Naive thymus-derived CD8-positive, alpha-beta T cell (primary cell): ENCODE data around the gene COL4A4. TPM values are rescaled to one million over a fixed set of nuclear protein-coding genes. Genes with fewer than 3 reads are reported as not detected.
"Not testable (repeated sequence)": the region's sequence is repeated elsewhere in the genome, so short reads cannot be mapped to it uniquely, and the experiment has no call there.

Experiments used
- ATAC-seq, 2 donors: fragments of 150-1000 bp; cut with Tn5 transposase in 1 of 2; sonication (Bioruptor Pico), chemical (Tn5 transposase) in 1 of 2; 1 replicate in 1 of 2; 2 replicates in 1 of 2; pipeline ENCODE4 v1.10.0; 2021; ENCODE audit warnings: mild to moderate bottlenecking in 2 of 2, moderate library complexity in 2 of 2
- POLR2A ChIA-PET: fragments of 350-600 bp; sonication (Branson Sonifier 250); formaldehyde crosslinking; loops from one replicate; lab custom pipeline; 2021; ENCODE audit warnings: antibody characterized with exemption; lab: Charles Lee
- DNase-seq, 10 donors: peaks; one replicate each; pipeline versions ENCODE4 v3.0.0 to v3.0.0-alpha.2; 2020 to 2022
- H3K27ac Mint-ChIP-seq, 10 donors: one replicate each; pipeline ENCODE4 v1.8.0; 2020 to 2022; ENCODE audit warnings: mild to moderate bottlenecking in 10 of 10, mixed read lengths in 10 of 10, moderate library complexity in 4 of 10, inconsistent platforms in 1 of 10
- H3K27me3 Mint-ChIP-seq, 5 donors: one replicate each; pipeline ENCODE4 v1.8.0; 2021 to 2022; ENCODE audit warnings: mixed read lengths in 5 of 5
- H3K36me3 Mint-ChIP-seq, 3 donors: one replicate each; pipeline ENCODE4 v1.8.0; 2020 to 2022; ENCODE audit warnings: mixed read lengths in 3 of 3, mild to moderate bottlenecking in 2 of 3, inconsistent platforms in 1 of 3
- H3K4me1 Mint-ChIP-seq, 4 donors: one replicate each; pipeline ENCODE4 v1.8.0; 2021 to 2022; ENCODE audit warnings: mixed read lengths in 4 of 4
- H3K4me3 Mint-ChIP-seq, 10 donors: one replicate each; pipeline ENCODE4 v1.8.0; 2020 to 2022; ENCODE audit warnings: mild to moderate bottlenecking in 10 of 10, mixed read lengths in 10 of 10, moderate library complexity in 6 of 10, inconsistent platforms in 1 of 10
- H3K9me3 Mint-ChIP-seq, 9 donors: one replicate each; pipeline ENCODE4 v1.8.0; 2020 to 2022; ENCODE audit warnings: mixed read lengths in 9 of 9, mild to moderate bottlenecking in 3 of 9, inconsistent platforms in 1 of 9, moderate library complexity in 1 of 9
- polyA plus RNA-seq, 3 donors: library from polyadenylated mRNA; unstranded; fragments of 300-500 nt; fragmentation: Illumina TruSeq; gene quantifications; one replicate each; pipeline ENCODE4 v1.2.3, GENCODE V29; 2021
- total RNA-seq, 8 experiments: library from RNA in 2 of 8; stranded (reverse) in 2 of 8; gene quantifications; one replicate each; pipeline ENCODE4 v1.2.3 and lab custom pipeline; 2021 to 2026

COL4A4 gene
- total and polyA plus RNA-seq, 5 experiments from 2014 or later, result 0.02 to 0.16 (median 0.05) TPM

- Mint-ChIP-seq H3K36me3 (peaks cover 0 to 3% (median 0%) of the 10 kb centered on the region in 3 donors), H3K27ac (no peak overlapping the region), H3K4me1 (no peaks in the 10 kb centered on the region), H3K27me3 (peaks cover 5 to 32% (median 11%) of the 10 kb centered on the region in 5 donors), H3K4me3 (no peak overlapping the region), H3K9me3 (peaks cover 0 to 2% (median 0%) of the 10 kb centered on the region in 9 donors)
- POLR2A ChIA-PET, result no interaction called here
- no peak for ATAC-seq
- no peak for DNase-seq
These were observed 81.7 kb downstream of the COL4A4 start for GRCh38 chr2:227082286-227082685.

GRCh38 chr2:227079726-227080125 lies 84.3 kb downstream of the COL4A4 start:
- POLR2A ChIA-PET, result no interaction called here
- peaks cover 1 to 23% (median 12%) of the 10 kb centered on the region in 5 donors for H3K27me3 Mint-ChIP-seq
- H3K9me3 Mint-ChIP-seq, result peaks cover 0 to 5% (median 0%) of the 10 kb centered on the region in 9 donors
- DNase-seq (no peak), ATAC-seq (no peak)
- H3K36me3 Mint-ChIP-seq, result no peaks in the 10 kb centered on the region
- H3K4me3 Mint-ChIP-seq, result no peak overlapping the region
- H3K27ac Mint-ChIP-seq, result peak overlapping the region in 1 of 10 donors; percentile 88
- no peaks in the 10 kb centered on the region for H3K4me1 Mint-ChIP-seq

GRCh38 chr2:227065065-227065464 lies 98.9 kb downstream of the COL4A4 start:
- POLR2A ChIA-PET, H3K4me1 Mint-ChIP-seq, H3K27ac Mint-ChIP-seq, DNase-seq, ATAC-seq: not testable (repeated sequence)
- H3K36me3 Mint-ChIP-seq, result peaks cover 0 to 13% (median 4%) of the 10 kb centered on the region in 3 donors
- H3K27me3 Mint-ChIP-seq, result peaks cover 14 to 20% (median 19%) of the 10 kb centered on the region in 5 donors
- H3K9me3 Mint-ChIP-seq, result peaks cover 0 to 17% (median 3%) of the 10 kb centered on the region in 9 donors
- peak overlapping the region in 1 of 10 donors; percentile 24 for H3K4me3 Mint-ChIP-seq

- peaks cover 0 to 7% (median under 1%) of the 10 kb centered on the region in 3 donors for H3K36me3 Mint-ChIP-seq
- peaks cover 12 to 43% (median 22%) of the 10 kb centered on the region in 5 donors for H3K27me3 Mint-ChIP-seq
- DNase-seq (no peak), ATAC-seq (no peak)
- H3K4me3 Mint-ChIP-seq, result no peak overlapping the region
- peaks cover 0 to 2% (median 0%) of the 10 kb centered on the region in 4 donors for H3K4me1 Mint-ChIP-seq
- no peak overlapping the region for H3K27ac Mint-ChIP-seq
- POLR2A ChIA-PET, result no interaction called here
- peaks cover 0 to 2% (median 0%) of the 10 kb centered on the region in 9 donors for H3K9me3 Mint-ChIP-seq
These were observed 105.1 kb downstream of the COL4A4 start for GRCh38 chr2:227058888-227059399.

- DNase-seq (no peak), ATAC-seq (no peak)
- Mint-ChIP-seq H3K27me3 (peaks cover 8 to 43% (median 21%) of the 10 kb centered on the region in 5 donors), H3K27ac (no peak overlapping the region), H3K9me3 (peaks cover 0 to 2% (median 0%) of the 10 kb centered on the region in 9 donors), H3K4me3 (no peak overlapping the region), H3K36me3 (peaks cover 0 to 7% (median 0%) of the 10 kb centered on the region in 3 donors), H3K4me1 (peaks cover 0 to 2% (median 0%) of the 10 kb centered on the region in 4 donors)
- POLR2A ChIA-PET, result no interaction called here
These were observed 106.1 kb downstream of the COL4A4 start for GRCh38 chr2:227057743-227058447.

- H3K9me3 Mint-ChIP-seq, result peaks cover 0 to 2% (median 0%) of the 10 kb centered on the region in 9 donors
- DNase-seq, result no peak
- POLR2A ChIA-PET, result no interaction called here
These were observed 106.9 kb downstream of the COL4A4 start for GRCh38 chr2:227057060-227057459.

GRCh38 chr2:227054006-227054405 lies 110.0 kb downstream of the COL4A4 start:
- H3K4me1 Mint-ChIP-seq, result peaks cover 0 to 2% (median 0%) of the 10 kb centered on the region in 4 donors
- no peak for DNase-seq
- no peak overlapping the region for H3K4me3 Mint-ChIP-seq
- no peak for ATAC-seq
- POLR2A ChIA-PET, result no interaction called here
- no peaks in the 10 kb centered on the region for H3K36me3 Mint-ChIP-seq
- peaks cover 6 to 18% (median 9%) of the 10 kb centered on the region in 5 donors for H3K27me3 Mint-ChIP-seq
- H3K27ac Mint-ChIP-seq, result no peak overlapping the region
- no peaks in the 10 kb centered on the region for H3K9me3 Mint-ChIP-seq

More at GRCh38 chr2:227057060-227057459, 106.9 kb downstream of the COL4A4 start:
- no peak overlapping the region for H3K4me3 Mint-ChIP-seq
- H3K27ac Mint-ChIP-seq, result no peak overlapping the region
- H3K27me3 Mint-ChIP-seq, result peaks cover 9 to 43% (median 22%) of the 10 kb centered on the region in 5 donors
- peaks cover 0 to 2% (median 0%) of the 10 kb centered on the region in 4 donors for H3K4me1 Mint-ChIP-seq
- H3K36me3 Mint-ChIP-seq, result peaks cover 0 to 7% (median 0%) of the 10 kb centered on the region in 3 donors
- ATAC-seq, result no peak

- POLR2A ChIA-PET, result no interaction called here
- H3K9me3 Mint-ChIP-seq, result peaks cover 0 to 5% (median 0%) of the 10 kb centered on the region in 9 donors
- H3K4me3 Mint-ChIP-seq, result no peak overlapping the region
- ATAC-seq, result no peak
- H3K36me3 Mint-ChIP-seq, result no peaks in the 10 kb centered on the region
- no peak overlapping the region for H3K27ac Mint-ChIP-seq
- H3K4me1 Mint-ChIP-seq, result no peaks in the 10 kb centered on the region
- peaks cover 4 to 10% (median 7%) of the 10 kb centered on the region in 5 donors for H3K27me3 Mint-ChIP-seq
- DNase-seq, result no peak
These were observed 111.1 kb downstream of the COL4A4 start for GRCh38 chr2:227052879-227053278.

- DNase-seq (no peak), ATAC-seq (no peak)
- Mint-ChIP-seq H3K9me3 (peaks cover 0 to 5% (median 0%) of the 10 kb centered on the region in 9 donors), H3K36me3 (no peaks in the 10 kb centered on the region), H3K4me1 (no peaks in the 10 kb centered on the region), H3K27ac (no peak overlapping the region), H3K4me3 (no peak overlapping the region), H3K27me3 (peaks cover 2 to 19% (median 11%) of the 10 kb centered on the region in 5 donors)
- POLR2A ChIA-PET, result no interaction called here
These were observed 120.0 kb downstream of the COL4A4 start for GRCh38 chr2:227043981-227044380.

- no peak for ATAC-seq
These were observed 125.3 kb downstream of the COL4A4 start for GRCh38 chr2:227038550-227039189.

GRCh38 chr2:227036527-227036926 lies 127.5 kb downstream of the COL4A4 start:
- DNase-seq, result no peak
- peaks cover 0 to 2% (median 0%) of the 10 kb centered on the region in 9 donors for H3K9me3 Mint-ChIP-seq
- POLR2A ChIA-PET, result no interaction called here
- peaks cover 8 to 38% (median 25%) of the 10 kb centered on the region in 5 donors for H3K27me3 Mint-ChIP-seq
- no peak overlapping the region for H3K27ac Mint-ChIP-seq
- no peak for ATAC-seq
- no peak overlapping the region for H3K4me3 Mint-ChIP-seq
- no peaks in the 10 kb centered on the region for H3K4me1 Mint-ChIP-seq
- H3K36me3 Mint-ChIP-seq, result no peaks in the 10 kb centered on the region

More at GRCh38 chr2:227038550-227039189, 125.3 kb downstream of the COL4A4 start:
- H3K4me1 Mint-ChIP-seq, result no peaks in the 10 kb centered on the region
- H3K36me3 Mint-ChIP-seq, result no peaks in the 10 kb centered on the region
- H3K27me3 Mint-ChIP-seq, result peaks cover 8 to 42% (median 25%) of the 10 kb centered on the region in 5 donors
- POLR2A ChIA-PET, result no interaction called here
- no peak for DNase-seq
- no peak overlapping the region for H3K4me3 Mint-ChIP-seq
- peaks cover 0 to 2% (median 0%) of the 10 kb centered on the region in 9 donors for H3K9me3 Mint-ChIP-seq
- no peak overlapping the region for H3K27ac Mint-ChIP-seq

- Mint-ChIP-seq H3K4me3 (no peak overlapping the region), H3K4me1 (peaks cover 0 to under 1% (median 0%) of the 10 kb centered on the region in 4 donors), H3K27me3 (peaks cover 9 to 32% (median 25%) of the 10 kb centered on the region in 5 donors)
These were observed 128.2 kb downstream of the COL4A4 start for GRCh38 chr2:227035711-227036367.

More at GRCh38 chr2:227035711-227036367, 128.2 kb downstream of the COL4A4 start:
- DNase-seq (no peak), ATAC-seq (no peak)
- Mint-ChIP-seq H3K9me3 (peaks cover 0 to 2% (median 0%) of the 10 kb centered on the region in 9 donors), H3K36me3 (no peaks in the 10 kb centered on the region), H3K27ac (no peak overlapping the region)
- POLR2A ChIA-PET, result no interaction called here
